GM12864 (cell line): ENCODE measurements around the gene WNK4.

ENCODE experiments used
- DNase-seq: peaks from one replicate; pipeline ENCODE4 v3.0.0-alpha.2; 2011; ENCODE audit warnings: low read depth
- H3K4me3 ChIP-seq: 2 replicates; pipeline ENCODE4 v1.5.1; 2011; ENCODE audit warnings: mild to moderate bottlenecking, low read depth, low read length, control low read depth
- CTCF ChIP-seq: IDR thresholded peaks from 2 replicates; pipeline ENCODE4 v1.5.1; 2011; ENCODE audit warnings: low read depth, mild to moderate bottlenecking, moderate library complexity, low read length, control low read depth, inconsistent platforms; ENCODE audit errors: missing control alignments

WNK4 gene

DNA sequence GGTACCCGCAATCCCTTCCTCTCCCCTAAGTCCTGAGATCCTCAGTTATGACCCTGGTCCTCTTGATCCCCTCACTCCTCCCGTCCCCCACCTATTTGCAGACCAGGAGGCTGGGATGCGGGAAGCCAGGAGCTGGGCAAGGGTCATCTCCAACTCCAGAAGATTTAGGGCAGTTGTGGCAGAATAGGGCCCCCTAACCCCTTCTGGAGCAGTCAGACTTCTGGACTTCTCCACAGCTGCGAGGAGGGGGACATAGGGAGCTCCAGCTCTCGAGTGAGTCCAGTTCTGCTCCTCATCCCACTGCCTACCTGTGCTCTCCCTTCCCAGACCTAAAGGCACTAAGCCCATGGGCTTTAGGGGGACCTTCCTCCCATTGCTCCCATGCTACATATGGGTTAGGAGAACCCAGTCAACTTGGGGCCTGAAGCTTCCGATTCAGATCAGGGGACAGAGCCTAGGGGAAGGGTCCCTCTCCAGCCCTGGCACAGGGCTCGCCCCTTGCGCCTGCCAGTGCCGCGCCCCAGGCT, 1.3 kb downstream of the WNK4 start:
- DNase-seq, result no peak
- no peak for TF ChIP-seq CTCF
- H3K4me3 ChIP-seq, result no peak overlapping the region

DNA sequence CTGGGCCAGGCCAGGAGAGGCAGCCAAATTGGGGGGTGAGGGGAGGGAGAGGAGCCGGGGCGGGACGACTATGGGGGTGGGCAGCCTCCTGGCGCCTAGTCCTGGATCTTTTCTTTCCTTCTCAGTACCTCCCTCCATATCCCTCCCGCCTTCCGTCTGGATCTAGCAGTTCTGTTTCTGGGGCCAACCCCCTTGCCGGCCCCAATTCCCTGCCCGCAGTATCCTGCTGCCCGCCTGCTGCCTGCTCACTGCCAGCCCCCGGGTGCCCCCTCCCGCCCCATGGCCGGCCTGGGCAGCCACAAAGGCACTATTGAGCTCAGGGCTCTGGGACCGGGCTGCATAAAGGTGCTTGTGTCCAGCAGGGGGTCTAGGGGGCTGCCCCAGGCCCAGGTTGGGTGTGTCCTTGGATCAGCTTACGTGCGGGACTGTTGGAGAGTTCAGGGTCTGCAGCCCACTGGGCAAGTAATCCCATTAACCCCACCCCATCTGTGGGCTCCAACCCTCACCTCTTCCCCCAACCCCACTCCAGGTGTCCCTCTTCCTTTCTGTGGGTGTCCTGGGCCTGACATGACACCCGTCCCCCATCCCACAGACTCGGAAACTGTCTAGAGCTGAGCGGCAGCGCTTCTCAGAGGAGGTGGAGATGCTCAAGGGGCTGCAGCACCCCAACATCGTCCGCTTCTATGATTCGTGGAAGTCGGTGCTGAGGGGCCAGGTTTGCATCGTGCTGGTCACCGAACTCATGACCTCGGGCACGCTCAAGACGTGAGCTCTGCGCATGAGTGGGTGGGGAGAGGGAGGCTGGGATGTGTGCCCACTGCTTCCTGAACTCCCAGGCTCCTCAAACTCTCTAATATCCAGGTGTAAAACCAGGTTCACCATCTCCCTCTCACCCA, 2.0 kb downstream of the WNK4 start:
- H3K4me3 ChIP-seq, result no peak overlapping the region
- DNase-seq, result no peak
- no peak for TF ChIP-seq CTCF

DNA sequence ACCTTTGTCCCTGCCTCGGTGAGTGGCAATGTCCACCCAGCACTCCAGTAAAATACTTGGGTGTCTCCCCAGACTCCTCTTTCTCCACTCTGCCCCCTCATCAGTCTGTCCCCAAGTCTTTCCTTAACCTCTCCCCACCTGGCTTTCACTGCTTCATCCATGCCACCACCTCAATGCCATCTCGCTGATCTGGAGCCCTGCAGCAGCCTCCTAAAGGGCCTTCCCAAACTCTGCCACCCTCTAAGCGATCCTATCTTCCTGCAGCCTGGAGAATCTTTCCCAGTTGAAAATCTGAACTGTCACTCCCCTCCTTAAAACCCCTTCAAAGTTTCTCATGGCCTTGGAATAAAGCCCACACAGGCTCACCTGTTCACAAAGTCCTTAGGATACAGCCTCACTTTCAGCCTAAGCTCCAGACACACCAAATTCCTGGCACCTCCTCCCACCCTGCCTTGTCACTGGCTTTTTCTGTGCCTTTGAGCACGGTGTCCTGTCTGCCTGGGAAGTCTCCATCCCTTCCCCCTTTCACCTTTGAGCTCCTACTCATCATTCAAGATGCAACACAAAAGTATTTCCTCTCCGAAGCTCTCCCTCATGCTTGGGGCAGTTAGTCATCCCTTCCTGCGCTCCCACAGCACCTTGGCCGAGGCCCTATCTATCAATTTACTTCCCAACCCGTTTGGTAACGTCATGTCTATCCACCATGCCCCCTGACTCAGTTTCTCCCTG, 2.8 kb downstream of the WNK4 start:
- no peak for TF ChIP-seq CTCF
- no peak for DNase-seq
- H3K4me3 ChIP-seq, result no peak overlapping the region

- TF ChIP-seq CTCF, result no peak
Observed at GRCh38 chr17:42783791-42784138, 3.4 kb downstream of the WNK4 start.

GRCh38 chr17:42784409-42784808, 4.0 kb downstream of the WNK4 start:
- DNase-seq, result no peak
- H3K4me3 ChIP-seq, result no peak overlapping the region
- TF ChIP-seq CTCF, result no peak

More at GRCh38 chr17:42783791-42784138, 3.4 kb downstream of the WNK4 start:
- DNase-seq, result no peak
- no peak overlapping the region for H3K4me3 ChIP-seq

- no peak overlapping the region for H3K4me3 ChIP-seq
- no peak for TF ChIP-seq CTCF
- DNase-seq, result no peak
Observed at GRCh38 chr17:42784811-42785592, 4.6 kb downstream of the WNK4 start.
